Caki2 (cell line): ENCODE measurements around the gene SPATA7. TPM values are rescaled to one million over a fixed set of nuclear protein-coding genes. Genes with fewer than 3 reads are reported as not detected.
"Not testable (repeated sequence)": the region's sequence is repeated elsewhere in the genome, so short reads cannot be mapped to it uniquely, and the experiment has no call there.

Experiments
- DNase-seq: peaks from one replicate; pipeline ENCODE4 v3.0.0-alpha.2; 2015; ENCODE audit warnings: low read depth
- in situ Hi-C: cut with HindIII; loops from 2 replicates; pipeline ENCODE4 v1.10.0; 2016; ENCODE audit warnings: low sequenced_read_pairs, low pct_unique_long_range_greater_than_20kb, mixed read lengths
- total RNA-seq: library from RNA; depleted of rRNA; stranded (reverse); fragments of >200 nt; shearing (Covaris generic); gene quantifications from 2 replicates; pipeline ENCODE4 v1.2.3, GENCODE V29; 2014; ENCODE audit warnings: low replicate concordance; rRNA removed

Gene SPATA7
- total RNA-seq: 16.0 and 16.3 TPM in 2 replicates

GRCh38 chr14:88385212-88386101 lies at the start of gene SPATA7:
SPATA7 (plus strand) TSS chr14:88385657; CDS start chr14:88385819, 162 bp downstream.
- in situ Hi-C loops: no loop called here
- peak; percentile 78 for DNase-seq

GRCh38 chr14:88340357-88340756 lies 45.1 kb upstream of the SPATA7 start:
- DNase-seq: no peak
- in situ Hi-C loops: no loop called here

- DNase-seq: no peak
- in situ Hi-C loops: no loop called here
These were observed 42.5 kb upstream of the SPATA7 start for GRCh38 chr14:88342980-88343379.

GRCh38 chr14:88346048-88346639 lies 39.3 kb upstream of the SPATA7 start:
- in situ Hi-C loops: no loop called here
- DNase-seq: no peak

- in situ Hi-C loops: no loop called here
- no peak for DNase-seq
These were observed 36.9 kb upstream of the SPATA7 start for GRCh38 chr14:88348546-88348945.

GRCh38 chr14:88351966-88352691 lies 33.3 kb upstream of the SPATA7 start:
- in situ Hi-C loops: no loop called here

GRCh38 chr14:88352698-88353097 lies 32.8 kb upstream of the SPATA7 start:
- no peak for DNase-seq
- in situ Hi-C loops: no loop called here

More at GRCh38 chr14:88351966-88352691, 33.3 kb upstream of the SPATA7 start:
- no peak for DNase-seq

- in situ Hi-C loops: no loop called here
- no peak for DNase-seq
These were observed 31.1 kb upstream of the SPATA7 start for GRCh38 chr14:88354358-88354757.

- in situ Hi-C loops: no loop called here
- no peak for DNase-seq
These were observed 26.0 kb upstream of the SPATA7 start for GRCh38 chr14:88359500-88359899.

GRCh38 chr14:88363644-88364043 lies 21.8 kb upstream of the SPATA7 start:
- DNase-seq: no peak
- in situ Hi-C loops: no loop called here

GRCh38 chr14:88364710-88365413 lies 20.6 kb upstream of the SPATA7 start:
- in situ Hi-C loops: no loop called here
- DNase-seq: no peak

- in situ Hi-C loops: no loop called here
- no peak for DNase-seq
These were observed 16.0 kb upstream of the SPATA7 start for GRCh38 chr14:88369496-88369895.

GRCh38 chr14:88379706-88380343 lies 5.6 kb upstream of the SPATA7 start:
- DNase-seq: no peak
- in situ Hi-C loops: no loop called here

- in situ Hi-C loops: no loop called here
- DNase-seq: no peak
These were observed 5.1 kb upstream of the SPATA7 start for GRCh38 chr14:88380405-88380804.

GRCh38 chr14:88381634-88382033 lies 3.8 kb upstream of the SPATA7 start:
- DNase-seq, in situ Hi-C loops: not testable (repeated sequence)

- no peak for DNase-seq
- in situ Hi-C loops: no loop called here
These were observed 739 bp upstream of the SPATA7 start for GRCh38 chr14:88384718-88385117.

GRCh38 chr14:88386256-88386794 lies 868 bp downstream of the SPATA7 start:
- in situ Hi-C loops: no loop called here
- DNase-seq: no peak
